Heart left ventricle (tissue), 16 donors: ENCODE results near the gene CLCNKA. TPM values are rescaled to one million over a fixed set of nuclear protein-coding genes. Genes with fewer than 3 reads are reported as not detected.

Experiments used
- ATAC-seq, 4 donors: fragments of 200-7000 bp; cut with Tn5 transposase; one replicate each; pipeline ENCODE4 v1.9.1; 2020 to 2022; ENCODE audit warnings: moderate library complexity in 4 of 4, mild to moderate bottlenecking in 3 of 4, moderate number of reproducible peaks in 1 of 4
- DNase-seq, 5 donors: peaks; one replicate each; pipeline ENCODE4 v3.0.0-alpha.2; 2020
- H3K27ac ChIP-seq, 12 donors: fragments of 200-600 bp; sonication (generic) in 4 of 12; one replicate each; pipeline versions ENCODE4 v1.5.0 to v1.8.0; 2016 to 2022; ENCODE audit warnings: mild to moderate bottlenecking in 2 of 12
- H3K27me3 ChIP-seq, 9 donors: fragments of 200-600 bp; sonication (generic) in 2 of 9; one replicate each; pipeline versions ENCODE4 v1.5.1 to v1.8.0; 2016 to 2022; ENCODE audit warnings: mild to moderate bottlenecking in 3 of 9
- H3K36me3 ChIP-seq, 9 donors: fragments of 200-600 bp; sonication (generic) in 2 of 9; one replicate each; pipeline versions ENCODE4 v1.5.0 to v1.8.0; 2018 to 2022; ENCODE audit warnings: mild to moderate bottlenecking in 2 of 9
- H3K4me1 ChIP-seq, 12 donors: fragments of 200-600 bp; sonication (generic) in 4 of 12; one replicate each; pipeline versions ENCODE4 v1.5.0 to v1.8.0; 2016 to 2022; ENCODE audit warnings: mild to moderate bottlenecking in 3 of 12
- H3K4me3 ChIP-seq, 12 donors: fragments of 200-600 bp; sonication (generic) in 4 of 12; one replicate each; pipeline versions ENCODE4 v1.5.0 to v1.8.0; 2017 to 2022; ENCODE audit warnings: mild to moderate bottlenecking in 9 of 12, moderate library complexity in 4 of 12
- H3K9me3 ChIP-seq, 12 donors: fragments of 200-600 bp; sonication (generic) in 4 of 12; one replicate each; pipeline versions ENCODE4 v1.5.0 to v1.8.0; 2016 to 2022; ENCODE audit warnings: mild to moderate bottlenecking in 1 of 12
- CTCF ChIP-seq, 12 donors: fragments of 200-600 bp; sonication (generic) in 4 of 12; IDR thresholded peaks; one replicate each; pipeline versions ENCODE4 v1.5.0 to v1.8.0; 2018 to 2022; ENCODE audit warnings: antibody characterized with exemption in 12 of 12, mild to moderate bottlenecking in 5 of 12
- POLR2A ChIP-seq, 2 donors: fragments of 450-650 bp; IDR thresholded peaks; one replicate each; pipeline ENCODE4 v1.6.1; 2017; ENCODE audit warnings: antibody characterized with exemption in 2 of 2, mild to moderate bottlenecking in 2 of 2, moderate library complexity in 2 of 2
- whole genome bisulfite sequencing, 4 donors: extraction: QIAGEN DNeasy Blood & Tissue Kit in 2 of 4; methylation state at CpG; one replicate each; pipeline versions ENCODE4 v1.1.5 to v1.1.7; 2013 to 2018; 5-methylcytosine and 5-hydroxymethylcytosine counted together
- intact Hi-C, 10 donors: fragments of 100-400 bp; cut with DNase I; formaldehyde crosslinking; loops; one replicate each; pipeline versions ENCODE4 v1.11.1 to v1.14.2; 2022
- polyA plus RNA-seq, 2 donors: library from polyadenylated mRNA; stranded (reverse); fragments of 200-250 nt; gene quantifications; one replicate each; pipeline ENCODE4 v1.2.3, GENCODE V29; 2013
- total RNA-seq, 9 donors: library from RNA; depleted of rRNA in 2 of 9; stranded (reverse); fragments of >200 nt in 2 of 9; fragmentation: NEBNext Ultra II Directional in 3 of 9; extraction: Animal tissue kit (Norgen Biotek cat#: 25700) in 3 of 9; gene quantifications; one replicate each; pipeline versions ENCODE4 v1.1.0 to v1.2.4, GENCODE V29; 2016 to 2023
- donor health status: ischemic (EF 13 %, LVEDD 7.1; RV severe dilation, severe dysfunction).
- donor health status: healthy with polysubstance abuse.
- donor health status: DM: no; HTN: yes; CAD: no.
- donor health status: DM: no; HTN: no; CAD: no.
- donor health status: ischemic (EF 25% LVEDD 6.9; RV normal size, moderate dysfunction).
- donor health status: ischemic (EF 25% LVEDD 5.7; RV mildly dilated, moderate dysfunction).
- donor health status: healthy.
- donor health status: DM: yes; HTN: yes; CAD: no.
- donor health status: ischemic (EF 35%, LVEDD 5.7; RV mildly dilated, moderate dysfunction).
- donor health status: nonischemic (EF 11% LVEDD 7.7; RV severe dilation, severe dysfunction).
- donor health status: DM: yes; HTN: yes; CAD: no.
- donor health status: PGD.
- donor health status: ischemic (EF 29% LVEDD 5.4; RV normal size, mild dysfunction).
- donor health status: nonischemic (EF 23%, LVEDD 6.1; RV moderate dilation, normal function).

Gene CLCNKA
- total and polyA plus RNA-seq, 11 donors, result 0.25 to 1.1 (median 0.53) TPM; not detected in 2

DNA sequence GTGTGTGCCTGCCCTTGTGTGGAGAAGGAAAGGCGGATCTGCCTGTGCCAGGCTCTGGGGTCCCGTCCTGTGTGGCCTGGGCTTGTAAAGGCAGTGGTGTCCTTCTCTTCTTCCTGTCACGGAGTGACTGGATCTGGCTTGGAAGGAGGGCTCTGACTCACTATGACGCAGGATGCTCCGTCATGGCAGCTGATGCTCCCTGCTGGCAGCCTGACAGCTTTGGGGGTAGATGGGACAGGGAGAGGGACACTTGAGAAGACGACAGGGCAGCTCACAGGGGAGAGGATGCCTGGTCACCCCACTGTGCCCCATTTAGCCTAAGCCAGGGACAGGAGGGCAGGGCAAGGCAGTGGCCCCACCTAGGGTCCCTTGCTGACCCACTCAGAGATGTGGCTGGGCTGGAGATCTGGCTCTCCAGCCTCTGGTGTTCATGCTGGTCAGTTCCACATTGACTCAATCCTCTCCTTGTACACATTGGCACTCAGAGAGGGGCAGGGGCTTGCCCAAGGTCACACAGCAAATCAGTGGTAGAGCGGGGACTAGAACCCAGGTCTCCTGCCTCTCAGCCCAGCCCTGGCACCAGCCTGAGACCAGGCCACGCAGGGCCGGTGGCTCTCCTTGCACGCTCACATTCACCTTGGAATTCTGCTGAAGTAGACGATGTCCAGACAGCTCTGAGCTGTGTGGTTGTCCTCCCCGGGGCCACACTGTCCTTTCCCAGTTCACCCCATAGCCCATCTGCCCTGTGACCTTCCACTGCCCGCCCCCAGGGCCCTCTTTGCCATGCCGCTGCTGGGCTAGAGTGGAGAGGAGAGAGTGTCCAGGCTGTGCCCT is 54.4 kb downstream of the CLCNKA start:
- no peak for TF ChIP-seq POLR2A (IDR thresholded peaks at IDR 0.05)
- TF ChIP-seq CTCF (IDR thresholded peaks at IDR 0.05), result no peak
- peaks cover 0 to 22% (median 0%) of the 10 kb centered on the region in 9 donors for H3K27me3 ChIP-seq
- peak in 3 of 4 donors; percentile 14 to 41 (median 20) for ATAC-seq
- no peaks in the 10 kb centered on the region for H3K36me3 ChIP-seq
- H3K4me3 ChIP-seq, result no peak overlapping the region
- peaks cover 0 to 51% (median 25%) of the 10 kb centered on the region in 12 donors for H3K4me1 ChIP-seq
- WGBS, 4 donors, result 75 to 82% (median 78%) methylated on average over 9 to 14 of the region's 14 CpGs
- intact Hi-C loops, result loop anchor here in 7 of 10 donors (5.0 kb wide), 3 partner anchors 166 to 286 kb away; no protein-coding TSS in a partner anchor
- peak overlapping the region in 8 of 12 donors; percentile 10 to 68 (median 42) for H3K27ac ChIP-seq
- H3K9me3 ChIP-seq, result no peaks in the 10 kb centered on the region
- peak in 3 of 5 donors; percentile 44 to 76 (median 46) for DNase-seq

DNA sequence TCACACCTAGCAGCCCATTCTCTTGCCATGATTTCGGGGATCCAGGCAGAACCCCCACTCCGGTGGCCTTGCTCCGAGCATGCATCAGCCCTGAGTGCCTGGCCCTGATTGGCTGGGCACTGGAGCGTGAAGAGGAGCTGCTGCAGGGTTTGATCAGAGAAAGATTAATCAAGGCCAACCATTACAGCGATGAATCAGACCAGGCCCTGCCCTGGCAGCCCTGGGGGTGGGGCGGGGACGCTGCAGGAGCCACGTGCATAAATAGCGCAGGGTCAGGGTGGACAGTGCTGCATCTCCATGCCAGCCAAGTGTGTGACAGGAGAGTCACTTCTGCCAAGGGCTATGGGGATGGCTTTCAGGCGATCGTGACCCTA is 55.0 kb downstream of the CLCNKA start:
- Histone ChIP-seq H3K4me1 (peaks cover 0 to 53% (median 25%) of the 10 kb centered on the region in 12 donors), H3K27ac (peak overlapping the region in 7 of 12 donors; percentile 31 to 68 (median 43)), H3K27me3 (peaks cover 0 to 22% (median 0%) of the 10 kb centered on the region in 9 donors), H3K36me3 (no peaks in the 10 kb centered on the region), H3K4me3 (no peak overlapping the region), H3K9me3 (no peaks in the 10 kb centered on the region)
- TF ChIP-seq POLR2A (IDR thresholded peaks at IDR 0.05) (no peak), CTCF (IDR thresholded peaks at IDR 0.05) (no peak)
- peak in 3 of 4 donors; percentile 43 to 45 (median 43) for ATAC-seq
- peak in 1 of 5 donors; percentile 62 for DNase-seq
- 63 to 72% (median 71%) methylated on average over 9 to 11 of the region's 11 CpGs for WGBS, 4 donors
- intact Hi-C loops, result loop anchor here in 7 of 10 donors (5.0 kb wide), 3 partner anchors 165 to 285 kb away; no protein-coding TSS in a partner anchor

DNA sequence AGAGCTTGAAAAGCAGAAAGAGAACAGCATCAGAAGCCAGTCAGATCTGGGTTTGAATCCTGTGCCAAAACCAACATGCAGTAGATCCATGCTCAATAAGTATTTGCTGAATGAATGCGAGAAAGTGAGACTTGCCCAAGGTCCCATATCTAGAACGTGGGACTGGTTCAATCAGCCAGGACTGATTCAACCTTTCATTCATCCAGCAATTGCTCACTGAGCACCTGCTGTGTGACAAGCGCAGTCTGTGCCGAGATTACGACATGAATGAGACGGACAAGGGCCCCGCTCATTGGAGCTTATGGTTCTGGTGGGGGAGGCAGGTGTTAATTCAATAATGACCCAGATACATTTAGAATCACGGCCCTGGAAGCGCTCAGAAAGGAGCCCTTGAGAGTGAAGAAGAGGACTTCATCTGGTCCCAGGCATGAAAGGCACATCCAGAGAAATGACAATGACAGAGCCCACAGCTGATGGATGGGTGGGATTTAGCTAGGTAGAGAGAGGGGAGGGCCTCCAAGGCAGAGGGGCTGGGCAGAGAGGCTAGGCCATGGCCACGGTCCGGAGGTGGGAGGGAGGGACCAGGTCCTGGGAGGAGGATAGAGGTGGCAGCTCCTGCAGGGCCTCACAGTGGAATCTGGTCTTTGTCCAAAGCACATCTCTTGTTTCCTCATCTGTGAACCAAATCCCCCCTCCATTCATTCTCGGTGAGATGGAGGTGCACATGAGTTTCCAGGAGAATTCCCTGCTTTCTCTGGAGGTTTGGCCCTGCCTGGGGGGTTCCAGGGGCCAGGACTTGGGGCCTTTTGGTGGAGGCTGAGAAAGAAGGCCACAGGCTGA is 55.8 kb downstream of the CLCNKA start:
- H3K36me3 ChIP-seq, result no peaks in the 10 kb centered on the region
- DNase-seq, result no peak
- no peak overlapping the region for H3K4me3 ChIP-seq
- peaks cover 0 to 61% (median 25%) of the 10 kb centered on the region in 12 donors for H3K4me1 ChIP-seq
- intact Hi-C loops, result loop anchor here in 9 of 10 donors (2.0 to 5.0 kb wide), 6 partner anchors 109 to 285 kb away; no protein-coding TSS in a partner anchor
- H3K27me3 ChIP-seq, result peaks cover 0 to 18% (median 0%) of the 10 kb centered on the region in 9 donors
- H3K9me3 ChIP-seq, result no peaks in the 10 kb centered on the region
- TF ChIP-seq CTCF (IDR thresholded peaks at IDR 0.05) (no peak), POLR2A (IDR thresholded peaks at IDR 0.05) (no peak)
- WGBS, 4 donors, result 85 to 89% (median 87%) methylated on average over 12 of the region's 12 CpGs
- no peak for ATAC-seq
- H3K27ac ChIP-seq, result peak overlapping the region in 3 of 12 donors; percentile 41 to 62 (median 43)
